GM12892 (cell line): ENCODE measurements around the gene SUSD1.

Experiments used
- POLR2A ChIP-seq: IDR thresholded peaks from 2 replicates; pipeline ENCODE4 v1.6.1; 2011; ENCODE audit warnings: low read depth, low read length, control low read depth
- TAF1 ChIP-seq: IDR thresholded peaks from 2 replicates; pipeline ENCODE4 v1.6.1; 2011; ENCODE audit warnings: low read depth, mild to moderate bottlenecking, control low read depth, low read length, borderline replicate concordance

- TF ChIP-seq POLR2A (peak; percentile 45; the same call in 1 of the 2 replicates), TAF1 (no peak)
These were observed 145.1 kb downstream of the SUSD1 start for GRCh38 chr9:112029921-112030444.
